Amniotic epithelial cell (primary cell): Measurements from ENCODE around the gene TNNI2.

Experiments used
- DNase-seq: peaks from one replicate; pipeline ENCODE4 v3.0.0-alpha.2; 2010; ENCODE audit warnings: low read depth

The TNNI2 gene

GRCh38 chr11:1821562-1821961, 17.2 kb upstream of the TNNI2 start:
- no peak for DNase-seq

- no peak for DNase-seq
Measured at GRCh38 chr11:1822648-1823375, 16.0 kb upstream of the TNNI2 start.

- no peak for DNase-seq
Measured at GRCh38 chr11:1823376-1824220, 15.2 kb upstream of the TNNI2 start.

DNA sequence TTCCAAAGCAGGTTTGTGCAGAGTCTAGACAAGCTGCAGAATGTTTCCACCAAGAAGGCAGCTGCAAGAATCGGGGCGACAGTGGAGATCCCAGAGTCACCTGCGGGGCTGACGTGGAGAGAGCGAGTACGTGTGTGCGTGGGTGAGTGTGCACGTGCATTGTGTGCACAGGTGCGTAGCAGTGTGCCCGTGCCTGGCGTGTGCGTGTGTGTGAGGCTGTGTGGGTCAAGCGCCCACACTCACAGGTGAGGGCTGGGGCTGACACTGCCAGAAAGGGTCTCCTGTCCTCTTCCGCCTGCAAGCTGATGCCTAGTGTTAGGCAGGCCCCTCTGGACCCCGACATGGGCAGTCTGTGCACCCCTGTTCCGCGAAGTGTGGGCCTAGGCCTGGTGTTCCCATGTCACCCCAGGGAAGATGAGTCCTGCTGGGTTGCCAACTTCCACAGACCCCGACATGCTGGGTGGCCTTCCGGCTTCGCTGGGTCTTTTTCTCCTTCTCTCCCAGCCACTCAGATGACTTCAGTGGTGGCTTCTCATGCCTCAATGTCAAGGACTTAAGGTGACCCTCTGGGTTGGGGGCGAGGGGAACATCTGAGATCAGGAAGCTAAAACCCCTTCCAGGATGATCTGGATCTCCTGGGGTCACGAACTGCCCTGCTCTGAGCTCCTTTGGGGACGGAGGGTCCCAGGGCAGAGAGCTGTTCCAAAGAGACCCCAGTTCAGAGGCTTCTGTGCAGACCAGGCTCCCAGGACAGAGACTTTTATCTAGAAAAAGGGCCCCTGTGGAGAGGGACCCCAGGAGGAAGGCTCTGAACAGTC, 14.4 kb upstream of the TNNI2 start:
- no peak for DNase-seq

GRCh38 chr11:1825039-1825740, 13.6 kb upstream of the TNNI2 start:
- DNase-seq = peak; percentile 22

- no peak for DNase-seq
Measured at GRCh38 chr11:1825785-1826451, 12.9 kb upstream of the TNNI2 start.

DNA sequence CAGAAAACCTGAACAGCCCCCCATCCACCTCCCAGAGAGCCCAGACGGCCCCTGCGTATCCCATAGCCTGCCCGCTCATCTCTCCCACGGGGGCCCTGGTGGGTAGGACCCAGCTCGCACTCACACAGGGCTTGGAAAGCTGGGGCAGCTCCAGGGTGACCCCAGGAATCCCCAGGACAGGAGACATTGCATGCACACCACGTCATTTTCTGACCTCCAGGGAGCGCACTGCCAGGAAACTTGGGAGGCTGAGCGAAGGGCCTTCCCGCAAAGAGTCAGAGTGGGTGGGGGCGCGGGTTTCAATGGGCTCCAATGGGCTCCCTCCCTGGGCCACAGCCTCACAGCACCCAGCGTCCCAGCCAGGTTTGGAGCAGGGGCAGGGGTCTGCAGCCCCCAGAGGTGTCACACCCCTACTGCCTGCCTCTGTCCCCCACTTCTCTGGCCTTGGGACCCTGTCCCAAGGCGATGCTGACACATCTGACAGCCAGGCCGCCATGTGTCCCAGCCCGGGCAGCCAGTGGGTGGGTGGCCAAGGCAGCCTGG, 12.2 kb upstream of the TNNI2 start:
- DNase-seq = peak; percentile 50

GRCh38 chr11:1827095-1827813, 11.5 kb upstream of the TNNI2 start:
- DNase-seq = peak; percentile 49

- DNase-seq = no peak
Measured at GRCh38 chr11:1827931-1828330, 10.8 kb upstream of the TNNI2 start.

GRCh38 chr11:1828542-1828941, 10.2 kb upstream of the TNNI2 start:
- no peak for DNase-seq

- peak; percentile 28 for DNase-seq
Measured at GRCh38 chr11:1829039-1829820, 9.6 kb upstream of the TNNI2 start.

DNA sequence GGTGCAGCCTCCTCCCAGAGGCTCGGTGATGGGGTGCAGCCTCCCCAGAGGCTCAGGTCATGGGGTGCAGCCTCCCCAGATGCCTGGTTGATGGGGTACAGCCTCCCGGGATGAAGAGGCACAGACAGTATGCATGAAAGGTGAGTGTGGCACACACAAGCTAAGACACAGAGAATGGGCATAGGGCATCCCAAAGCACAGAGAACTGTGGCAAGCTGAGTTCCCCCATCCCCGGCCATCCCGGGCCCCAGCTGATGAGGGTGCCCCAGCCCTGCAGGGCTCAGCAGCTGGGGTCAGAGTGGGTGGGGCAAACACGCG, 8.8 kb upstream of the TNNI2 start:
- DNase-seq = no peak

GRCh38 chr11:1830322-1831223, 8.2 kb upstream of the TNNI2 start:
- DNase-seq = no peak

DNA sequence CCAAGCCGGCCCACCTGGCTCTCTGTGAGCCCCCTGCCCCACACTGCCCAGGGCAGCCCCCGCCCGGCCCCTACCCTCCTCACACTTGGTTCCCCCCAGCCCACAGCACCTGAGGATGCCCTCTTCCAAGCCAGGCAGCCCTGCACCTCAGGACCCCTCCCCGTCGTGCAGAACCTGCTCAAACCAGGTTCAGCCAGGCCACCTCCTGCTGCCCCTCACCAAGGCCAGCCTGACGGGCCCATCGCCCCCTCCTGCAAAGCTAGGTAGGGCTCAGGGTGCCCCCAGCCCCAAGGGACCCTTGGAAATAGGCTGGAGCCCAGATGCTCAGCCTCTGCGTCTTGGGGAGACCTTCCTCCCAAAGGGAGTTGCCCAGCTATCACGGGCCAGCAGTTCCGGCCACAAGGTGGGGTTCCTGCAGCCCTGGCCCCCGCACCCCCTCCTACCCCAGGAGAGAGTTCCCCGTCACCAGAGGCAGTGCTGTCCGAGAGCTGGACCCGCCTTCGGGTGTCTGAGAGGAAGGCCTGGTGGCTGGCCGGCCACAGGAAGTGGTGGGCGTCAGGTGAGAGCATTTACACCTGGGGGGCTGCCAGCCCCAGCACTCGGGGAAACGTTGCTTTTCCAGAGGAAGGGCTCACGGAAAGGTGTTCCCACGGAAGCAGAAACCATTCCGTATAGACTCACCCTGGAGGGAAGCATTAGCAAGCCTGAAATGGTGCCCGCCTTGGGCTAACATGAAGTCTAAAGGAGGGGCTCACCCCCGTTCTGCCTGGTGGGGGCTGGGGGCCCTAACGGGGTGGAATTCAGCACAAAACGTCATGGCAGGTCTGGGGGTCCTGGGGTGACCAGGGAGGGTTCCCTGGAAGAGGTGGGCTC, 7.2 kb upstream of the TNNI2 start:
- DNase-seq = no peak

DNA sequence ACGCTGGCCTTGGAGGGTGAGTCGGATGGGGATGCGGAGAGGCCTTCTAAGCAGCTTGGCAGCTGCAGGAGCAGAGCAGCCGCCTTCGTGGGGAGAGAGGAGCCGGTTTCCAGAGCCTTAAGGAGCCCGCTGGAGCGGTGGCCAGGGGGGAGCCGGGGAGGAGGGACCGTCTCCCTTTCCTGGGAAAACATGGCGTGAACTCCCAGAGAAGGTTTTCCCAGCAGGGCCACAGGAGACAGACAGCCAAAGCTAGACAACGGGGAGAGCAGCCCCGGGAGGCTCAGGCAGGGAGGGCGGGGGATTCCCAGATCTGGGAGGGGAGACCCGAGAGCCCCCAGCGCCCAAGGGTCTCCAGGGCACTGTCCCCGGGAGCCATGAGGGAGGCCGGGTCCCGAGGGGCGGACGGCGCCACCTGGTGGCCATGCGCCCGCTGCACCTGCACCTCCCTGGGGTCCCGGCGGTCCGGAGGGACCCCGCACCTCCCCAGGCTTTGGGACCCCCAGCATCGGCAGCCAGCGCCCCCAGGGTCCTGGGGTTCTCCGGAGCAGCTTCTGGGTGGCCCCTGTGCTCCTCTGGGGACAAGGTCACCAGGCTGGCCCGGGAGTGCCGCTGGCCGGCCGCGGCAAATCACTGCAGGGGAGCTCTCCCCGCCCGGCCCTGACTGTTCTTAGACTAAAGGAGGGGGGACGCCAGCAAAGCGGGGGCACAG, 6.4 kb upstream of the TNNI2 start:
- no peak for DNase-seq

GRCh38 chr11:1832920-1833295, 5.9 kb upstream of the TNNI2 start:
- no peak for DNase-seq

GRCh38 chr11:1834062-1834610, 4.6 kb upstream of the TNNI2 start:
- DNase-seq = no peak
